Endothelial cell of umbilical vein (primary cell): Measurements from ENCODE around the gene CBX2. TPM values are rescaled to one million over a fixed set of nuclear protein-coding genes. Genes with fewer than 3 reads are reported as not detected.
A peak's percentile ranks its signal among the peaks of the same experiment; 100 is the strongest.

Experiments used
- BruUV-seq: library from RNA; stranded (reverse); fragments of 400-500 nt; replicated peaks from 2 replicates; lab custom pipeline; 2021; lab: Mats Ljungman, UMichigan
- CTCF ChIA-PET: fragments of 300-600, 350-600 bp; sonication (Branson Sonifier 250); formaldehyde crosslinking; loops from one replicate; lab custom pipeline; 2021; ENCODE audit warnings: antibody characterized with exemption, inconsistent platforms; lab: Charles Lee
- POLR2A ChIA-PET: fragments of 300-600, 350-600 bp; sonication (Branson Sonifier 250); formaldehyde crosslinking; loops from one replicate; lab custom pipeline; 2021; ENCODE audit warnings: antibody characterized with exemption, inconsistent platforms; lab: Charles Lee
- DNase-seq: peaks from one replicate; pipeline ENCODE4 v3.0.0-alpha.2; 2011; ENCODE audit warnings: low read depth, low spot score
- FAIRE-seq: peaks from 2 replicates; lab custom pipeline; 2011; peaks lifted over from hg19 to GRCh38; lab: Jason Lieb, UNC
- H2AFZ ChIP-seq: 2 replicates; pipeline ENCODE4 v1.6.0; 2012; ENCODE audit warnings: low read depth, low read length, control low read depth, inconsistent platforms
- H3K27ac ChIP-seq: 2 replicates; pipeline ENCODE4 v1.5.1; 2011; ENCODE audit warnings: low read depth, mild to moderate bottlenecking, control low read depth, low read length, moderate library complexity; ENCODE audit not compliant: insufficient read depth
- H3K27me3 ChIP-seq, 2 experiments: 2 replicates each; pipeline versions ENCODE4 v1.6.0 to v1.6.1; 2011; ENCODE audit warnings: low read length in 2 of 2, mixed read lengths in 1 of 2; ENCODE audit not compliant: control insufficient read depth in 2 of 2, insufficient read depth in 2 of 2
- H3K36me3 ChIP-seq, 2 experiments: 2 replicates in 1 of 2; 3 replicates in 1 of 2; pipeline ENCODE4 v1.5.1; 2011; ENCODE audit warnings: low read length in 2 of 2, mild to moderate bottlenecking in 1 of 2, moderate library complexity in 1 of 2; ENCODE audit not compliant: control insufficient read depth in 2 of 2, insufficient read depth in 2 of 2; ENCODE audit errors: extremely low read depth in 1 of 2
- H3K4me1 ChIP-seq: 3 replicates; pipeline ENCODE4 v1.5.1; 2011; ENCODE audit warnings: mild to moderate bottlenecking, low read length; ENCODE audit not compliant: control insufficient read depth, insufficient read depth; ENCODE audit errors: extremely low read depth
- H3K4me2 ChIP-seq: 2 replicates; pipeline ENCODE4 v1.6.1; 2011; ENCODE audit warnings: low read length, control low read depth, mixed read lengths; ENCODE audit not compliant: insufficient read depth
- H3K4me3 ChIP-seq, 3 experiments: fragments of 200-600 bp in 1 of 3; sonication (generic), shearing (Covaris generic) in 1 of 3; replicated peaks in 1 of 3; 2 replicates each; pipeline ENCODE4 v1.5.1; 2011 to 2016; ENCODE audit warnings: control low read depth in 3 of 3, low read length in 3 of 3, mild to moderate bottlenecking in 2 of 3, inconsistent platforms in 1 of 3, low read depth in 1 of 3, moderate library complexity in 1 of 3; ENCODE audit not compliant: insufficient read depth in 1 of 3
- H3K79me2 ChIP-seq: 2 replicates; pipeline ENCODE4 v1.6.0; 2012; ENCODE audit warnings: low read length, inconsistent platforms; ENCODE audit not compliant: control insufficient read depth, insufficient read depth
- H3K9ac ChIP-seq: replicated peaks from 2 replicates; pipeline ENCODE3; 2011; ENCODE audit warnings: low read length, control low read depth; ENCODE audit not compliant: insufficient read depth; ENCODE audit errors: extremely low read depth
- H3K9me1 ChIP-seq: replicated peaks from 3 replicates; pipeline ENCODE4 v1.6.0; 2011; ENCODE audit warnings: mild to moderate bottlenecking, low read length; ENCODE audit not compliant: control insufficient read depth, insufficient read depth; ENCODE audit errors: extremely low read depth
- H3K9me3 ChIP-seq: replicated peaks from 2 replicates; pipeline ENCODE4 v1.5.1; 2012; ENCODE audit warnings: low read length, inconsistent platforms; ENCODE audit not compliant: control insufficient read depth, insufficient read depth
- H4K20me1 ChIP-seq: replicated peaks from 2 replicates; pipeline ENCODE3; 2011; ENCODE audit warnings: mild to moderate bottlenecking, low read length; ENCODE audit not compliant: control insufficient read depth, insufficient read depth; ENCODE audit errors: extremely low read depth
- CTCF ChIP-seq, 2 donors: IDR thresholded peaks; 1 replicate in 1 of 2; 2 replicates in 1 of 2; pipeline ENCODE4 v1.5.1; 2011; ENCODE audit warnings: low read length in 2 of 2, mild to moderate bottlenecking in 2 of 2, moderate library complexity in 2 of 2, control low read depth in 1 of 2, inconsistent platforms in 1 of 2, low read depth in 1 of 2; ENCODE audit not compliant: insufficient read depth in 1 of 2; ENCODE audit errors: extremely low read depth in 1 of 2
- EZH2 ChIP-seq: IDR thresholded peaks from 2 replicates; pipeline ENCODE4 v1.6.1; 2012; ENCODE audit warnings: borderline replicate concordance, low read depth, mild to moderate bottlenecking, moderate library complexity, low read length, inconsistent platforms; ENCODE audit not compliant: severe bottlenecking
- MYC ChIP-seq: IDR thresholded peaks from one replicate; pipeline ENCODE4 v1.6.1; 2011; ENCODE audit warnings: mild to moderate bottlenecking, low read depth, low read length
- POLR2AphosphoS5 ChIP-seq: IDR thresholded peaks from 2 replicates; pipeline ENCODE4 v1.6.1; 2012; ENCODE audit warnings: low read depth, mild to moderate bottlenecking, control low read depth, low read length, moderate library complexity; ENCODE audit not compliant: insufficient read depth
- dilution Hi-C: fragments of 300-500 bp; cut with MboI; formaldehyde crosslinking; loops from one replicate; pipeline ENCODE4 v1.15.0; 2019; ENCODE audit warnings: low sequenced_read_pairs; ENCODE audit not compliant: extremely low pct_ligation_motif_present
- intact Hi-C: fragments of 100-400 bp; cut with micrococcal nuclease; formaldehyde crosslinking; loops from one replicate; pipeline ENCODE4 v1.10.0; 2022
- polyA plus RNA-seq, 4 experiments: library from polyadenylated mRNA; depleted of rRNA in 3 of 4; stranded (reverse) in 3 of 4; unstranded in 1 of 4; fragments of >200 nt; gene quantifications; 2 replicates each; pipeline versions ENCODE4 v1.2.1 to v1.2.3, GENCODE V29; 2011 to 2012; ENCODE audit warnings: missing spikeins in 1 of 4
- total RNA-seq: library from RNA; stranded (reverse); gene quantifications from 2 replicates; pipeline ENCODE4 v1.2.3, GENCODE V29; 2021

Gene CBX2
- total and polyA plus RNA-seq, 2 donors (not counting 3 experiments of a cell fraction or from before 2014, with no cell fraction given): 10.5 to 20.0 TPM

GRCh38 chr17:79799174-79799537 lies 21.2 kb downstream of the CBX2 start:
- Histone ChIP-seq H3K9me1 (no peaks in the 10 kb centered on the region), H3K4me1 (peaks cover 13% of the 10 kb centered on the region), H3K4me2 (no peak overlapping the region), H3K27me3 (peaks cover 55 to 65% of the 10 kb centered on the region in 2 experiments), H3K4me3 (no peak overlapping the region), H2AFZ (no peak overlapping the region), H3K79me2 (no peaks in the 10 kb centered on the region), H3K36me3 (no peaks in the 10 kb centered on the region), H3K27ac (no peak overlapping the region), H3K9me3 (no peaks in the 10 kb centered on the region), H3K9ac (no peak overlapping the region), H4K20me1 (no peaks in the 10 kb centered on the region)
- ChIA-PET POLR2A (no interaction called here), CTCF (interaction anchor here (1.4 to 3.2 kb wide), 3 partner anchors 8 to 53 kb away, joined by 3 to 20 read pairs (median 5); no protein-coding TSS in a partner anchor)
- BruUV-seq: no TSS peak
- no peak for FAIRE-seq
- intact Hi-C loops (no loop called here), dilution Hi-C loops (no loop called here)
- DNase-seq: no peak
- TF ChIP-seq POLR2AphosphoS5 (no peak), CTCF (IDR thresholded peaks at IDR 0.05; ENCODE audit: extremely low read depth in 1 of 2, insufficient read depth in 1 of 2, low read depth in 1 of 2, low read length in 2 of 2) (no peak), EZH2 (peak; percentile 61)

- CTCF ChIA-PET: interaction anchor here (1.2 to 1.4 kb wide), 2 partner anchors 10 to 11 kb away, joined by 3 read pairs; no protein-coding TSS in a partner anchor
- H4K20me1 ChIP-seq: no peaks in the 10 kb centered on the region
- H3K9me1 ChIP-seq: no peaks in the 10 kb centered on the region
- intact Hi-C loops (no loop called here), dilution Hi-C loops (no loop called here)
- POLR2A ChIA-PET: no interaction called here
- TF ChIP-seq EZH2 (peak; percentile 32), MYC (no peak)
- H3K27ac ChIP-seq: no peak overlapping the region
- no peak overlapping the region for H3K4me3 ChIP-seq
- H3K9me3 ChIP-seq: no peaks in the 10 kb centered on the region
- peaks cover 13% of the 10 kb centered on the region for H3K4me1 ChIP-seq
- no TSS peak for BruUV-seq
- no peaks in the 10 kb centered on the region for H3K79me2 ChIP-seq
- no peak overlapping the region for H3K9ac ChIP-seq
- H3K4me2 ChIP-seq: no peak overlapping the region
- no peak for FAIRE-seq
- H3K36me3 ChIP-seq: no peaks in the 10 kb centered on the region
- no peak for DNase-seq
- H3K27me3 ChIP-seq: peaks cover 61 to 70% of the 10 kb centered on the region in 2 experiments
- H2AFZ ChIP-seq: no peak overlapping the region
Measured at GRCh38 chr17:79799538-79800324, 21.8 kb downstream of the CBX2 start.
